ENCODE results near the gene DGCR2.

DGCR2 gene

GRCh38 chr22:18997306-18997924 lies 124.8 kb downstream of the DGCR2 start:
- no peaks in the 10 kb centered on the region for H3K79me2 ChIP-seq (ENCODE audit: insufficient read depth, low read length)
- no peaks in the 10 kb centered on the region for H3K27me3 ChIP-seq (ENCODE audit: low read length)

GRCh38 chr22:18996376-18996900 lies 125.8 kb downstream of the DGCR2 start:
- H3K9me3 ChIP-seq (ENCODE audit: insufficient read depth, low read length) = no peaks in the 10 kb centered on the region
- H3K27ac ChIP-seq (ENCODE audit: low read depth, low read length) = no peak overlapping the region
- no peak overlapping the region for H3K4me3 ChIP-seq (ENCODE audit: insufficient read depth, low read length, poor library complexity, severe bottlenecking)
- no peak overlapping the region for H3K4me2 ChIP-seq (ENCODE audit: low read depth, low read length, poor library complexity, severe bottlenecking)
- H4K20me1 ChIP-seq (ENCODE audit: low read depth, low read length) = no peaks in the 10 kb centered on the region
- H2AFZ ChIP-seq (ENCODE audit: low read depth, low read length, severe bottlenecking) = no peak overlapping the region
- no peaks in the 10 kb centered on the region for H3K36me3 ChIP-seq (ENCODE audit: low read length)
- no peaks in the 10 kb centered on the region for H3K9me2 ChIP-seq (replicated peaks; ENCODE audit: insufficient read depth, low read length)
- no peak overlapping the region for H3K9ac ChIP-seq (ENCODE audit: low read length)
- no peaks in the 10 kb centered on the region for H3K79me2 ChIP-seq (ENCODE audit: insufficient read depth, low read length)
- H3K27me3 ChIP-seq (ENCODE audit: low read length) = no peaks in the 10 kb centered on the region
- H3F3A ChIP-seq (ENCODE audit: insufficient read depth) = no peaks in the 10 kb centered on the region
- TF ChIP-seq CTCF (IDR thresholded peaks at IDR 0.05; ENCODE audit: insufficient read depth, low read length, poor library complexity, severe bottlenecking) (no peak), EZH2phosphoT487 (conservative IDR thresholded peaks at IDR 0.05; ENCODE audit: low read length) (no peak)

More at GRCh38 chr22:18997306-18997924, 124.8 kb downstream of the DGCR2 start:
- Histone ChIP-seq H3K4me3 (ENCODE audit: insufficient read depth, low read length, poor library complexity, severe bottlenecking) (no peak overlapping the region), H3K9me3 (ENCODE audit: insufficient read depth, low read length) (no peaks in the 10 kb centered on the region), H2AFZ (ENCODE audit: low read depth, low read length, severe bottlenecking) (no peak overlapping the region), H3K9me2 (replicated peaks; ENCODE audit: insufficient read depth, low read length) (no peaks in the 10 kb centered on the region), H3K4me2 (ENCODE audit: low read depth, low read length, poor library complexity, severe bottlenecking) (no peak overlapping the region), H4K20me1 (ENCODE audit: low read depth, low read length) (no peaks in the 10 kb centered on the region), H3K9ac (ENCODE audit: low read length) (no peak overlapping the region), H3K36me3 (ENCODE audit: low read length) (no peaks in the 10 kb centered on the region), H3F3A (ENCODE audit: insufficient read depth) (no peaks in the 10 kb centered on the region), H3K27ac (ENCODE audit: low read depth, low read length) (no peak overlapping the region)
- TF ChIP-seq CTCF (IDR thresholded peaks at IDR 0.05; ENCODE audit: insufficient read depth, low read length, poor library complexity, severe bottlenecking) (no peak), EZH2phosphoT487 (conservative IDR thresholded peaks at IDR 0.05; ENCODE audit: low read length) (no peak)

- H3K27ac ChIP-seq (ENCODE audit: low read depth, low read length) = no peak overlapping the region
- H2AFZ ChIP-seq (ENCODE audit: low read depth, low read length, severe bottlenecking) = no peak overlapping the region
- H3K9ac ChIP-seq (ENCODE audit: low read length) = no peak overlapping the region
- no peaks in the 10 kb centered on the region for H3K36me3 ChIP-seq (ENCODE audit: low read length)
- H4K20me1 ChIP-seq (ENCODE audit: low read depth, low read length) = no peaks in the 10 kb centered on the region
- no peaks in the 10 kb centered on the region for H3K9me2 ChIP-seq (replicated peaks; ENCODE audit: insufficient read depth, low read length)
- TF ChIP-seq EZH2phosphoT487 (conservative IDR thresholded peaks at IDR 0.05; ENCODE audit: low read length) (no peak), CTCF (IDR thresholded peaks at IDR 0.05; ENCODE audit: insufficient read depth, low read length, poor library complexity, severe bottlenecking) (no peak)
- H3K4me2 ChIP-seq (ENCODE audit: low read depth, low read length, poor library complexity, severe bottlenecking) = no peak overlapping the region
- H3F3A ChIP-seq (ENCODE audit: insufficient read depth) = no peaks in the 10 kb centered on the region
- H3K9me3 ChIP-seq (ENCODE audit: insufficient read depth, low read length) = no peaks in the 10 kb centered on the region
- H3K79me2 ChIP-seq (ENCODE audit: insufficient read depth, low read length) = no peaks in the 10 kb centered on the region
- no peak overlapping the region for H3K4me3 ChIP-seq (ENCODE audit: insufficient read depth, low read length, poor library complexity, severe bottlenecking)
- H3K27me3 ChIP-seq (ENCODE audit: low read length) = no peaks in the 10 kb centered on the region
Observed at GRCh38 chr22:18995327-18995711, 126.9 kb downstream of the DGCR2 start.
